ENCODE results near the gene LRRC1. TPM values are rescaled to one million over a fixed set of nuclear protein-coding genes. Genes with fewer than 3 reads are reported as not detected.

Gene LRRC1
- total RNA-seq, 4 donors from 2014 or later: 10.4 to 13.0 (median 12.6) TPM

DNA sequence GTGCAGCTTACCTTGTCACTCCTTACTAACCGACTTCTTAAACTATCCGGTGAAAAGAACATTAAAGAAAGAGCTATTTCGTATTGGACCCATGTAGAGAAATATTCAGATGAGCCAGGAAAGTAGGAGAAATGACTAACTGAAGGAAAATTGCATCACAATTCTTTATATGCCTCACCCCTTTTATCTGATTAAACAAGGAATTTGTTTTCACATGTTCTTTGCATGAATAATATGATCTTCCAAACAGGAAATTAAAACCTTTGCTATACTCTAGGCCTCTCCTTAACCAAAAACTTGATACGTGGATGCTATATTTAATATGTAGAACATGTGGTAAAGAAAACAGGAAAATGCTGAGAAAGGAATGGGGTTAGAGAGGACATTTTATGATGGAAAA is 41.9 kb upstream of the LRRC1 start:
- DNase-seq (ENCODE audit: extremely low spot score): no peak
- H3K4me1 ChIP-seq: peaks cover 0 to 6% (median 0%) of the 10 kb centered on the region in 4 donors
- TF ChIP-seq, protein P1, sequence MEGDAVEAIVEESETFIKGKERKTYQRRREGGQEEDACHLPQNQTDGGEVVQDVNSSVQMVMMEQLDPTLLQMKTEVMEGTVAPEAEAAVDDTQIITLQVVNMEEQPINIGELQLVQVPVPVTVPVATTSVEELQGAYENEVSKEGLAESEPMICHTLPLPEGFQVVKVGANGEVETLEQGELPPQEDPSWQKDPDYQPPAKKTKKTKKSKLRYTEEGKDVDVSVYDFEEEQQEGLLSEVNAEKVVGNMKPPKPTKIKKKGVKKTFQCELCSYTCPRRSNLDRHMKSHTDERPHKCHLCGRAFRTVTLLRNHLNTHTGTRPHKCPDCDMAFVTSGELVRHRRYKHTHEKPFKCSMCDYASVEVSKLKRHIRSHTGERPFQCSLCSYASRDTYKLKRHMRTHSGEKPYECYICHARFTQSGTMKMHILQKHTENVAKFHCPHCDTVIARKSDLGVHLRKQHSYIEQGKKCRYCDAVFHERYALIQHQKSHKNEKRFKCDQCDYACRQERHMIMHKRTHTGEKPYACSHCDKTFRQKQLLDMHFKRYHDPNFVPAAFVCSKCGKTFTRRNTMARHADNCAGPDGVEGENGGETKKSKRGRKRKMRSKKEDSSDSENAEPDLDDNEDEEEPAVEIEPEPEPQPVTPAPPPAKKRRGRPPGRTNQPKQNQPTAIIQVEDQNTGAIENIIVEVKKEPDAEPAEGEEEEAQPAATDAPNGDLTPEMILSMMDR (IDR thresholded peaks at IDR 0.05): no peak
- no peak for TF ChIP-seq POLR2A (IDR thresholded peaks at IDR 0.05; ENCODE audit: low read depth)
- TF ChIP-seq POLR2AphosphoS5 (IDR thresholded peaks at IDR 0.05): no peak
- TF ChIP-seq EP300 (IDR thresholded peaks at IDR 0.05): no peak
- H3K27ac ChIP-seq (replicated peaks in 1 of 4): no peak overlapping the region
- no peaks in the 10 kb centered on the region for H3K9me3 ChIP-seq
- intact Hi-C loops (cut with DNase I): no loop called here
- WGBS: 88% methylated on average over 4 of the region's 4 CpGs
- no peak overlapping the region for H3K4me3 ChIP-seq
- no peaks in the 10 kb centered on the region for H3K27me3 ChIP-seq
- H3K36me3 ChIP-seq: no peaks in the 10 kb centered on the region

DNA sequence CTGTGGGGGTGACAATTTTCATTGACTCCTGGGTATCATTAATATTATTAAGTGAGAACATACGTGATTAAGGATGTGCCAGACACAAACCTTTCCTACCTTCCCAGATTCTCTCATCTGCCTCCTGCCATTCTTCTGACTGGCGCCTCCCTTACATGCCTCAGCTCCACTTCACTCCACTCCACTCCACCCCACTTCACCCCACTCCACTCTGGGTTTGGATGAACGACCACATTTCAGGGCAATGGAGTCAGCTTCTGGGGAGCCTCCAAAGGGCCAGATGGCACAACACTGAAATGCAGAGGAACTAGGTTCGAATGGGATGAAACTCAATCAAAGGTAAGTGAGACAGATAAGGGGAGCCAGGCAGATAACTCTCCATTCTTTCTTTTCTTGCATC is 40.5 kb upstream of the LRRC1 start:
- H3K4me1 ChIP-seq: peaks cover 0 to 6% (median 0%) of the 10 kb centered on the region in 4 donors
- H3K4me3 ChIP-seq: no peak overlapping the region
- no peak overlapping the region for H3K27ac ChIP-seq (replicated peaks in 1 of 4)
- no peaks in the 10 kb centered on the region for H3K27me3 ChIP-seq
- no peak for TF ChIP-seq EP300 (IDR thresholded peaks at IDR 0.05)
- no peak for TF ChIP-seq POLR2A (IDR thresholded peaks at IDR 0.05; ENCODE audit: low read depth)
- TF ChIP-seq, protein P1 (IDR thresholded peaks at IDR 0.05): no peak
- no peak for TF ChIP-seq POLR2AphosphoS5 (IDR thresholded peaks at IDR 0.05)
- DNase-seq (ENCODE audit: extremely low spot score): no peak
- no peaks in the 10 kb centered on the region for H3K9me3 ChIP-seq
- 91% methylated on average over 4 of the region's 4 CpGs for WGBS
- H3K36me3 ChIP-seq: no peaks in the 10 kb centered on the region
- intact Hi-C loops (cut with DNase I): no loop called here

DNA sequence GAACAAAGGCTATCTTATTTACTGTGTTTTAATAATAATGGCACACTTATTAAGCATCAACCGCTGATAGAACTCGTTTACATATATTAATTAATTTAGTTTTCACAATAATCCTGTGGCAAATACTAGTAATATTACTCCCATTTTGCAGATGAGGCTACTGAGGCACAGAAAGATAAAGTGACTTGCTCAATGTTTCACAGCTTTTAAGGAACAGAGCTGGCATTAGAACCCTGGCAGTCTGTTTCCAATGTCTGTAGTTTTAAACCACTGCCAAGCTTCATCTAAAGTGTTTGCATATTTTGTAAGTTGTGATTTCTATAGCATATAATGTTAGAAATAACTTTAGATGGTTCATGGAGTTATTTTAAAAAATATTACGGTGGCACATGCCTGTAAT is 38.4 kb upstream of the LRRC1 start:
- TF ChIP-seq, protein P1 (IDR thresholded peaks at IDR 0.05): no peak
- TF ChIP-seq POLR2A (IDR thresholded peaks at IDR 0.05; ENCODE audit: low read depth) (no peak), POLR2AphosphoS5 (IDR thresholded peaks at IDR 0.05) (no peak), EP300 (IDR thresholded peaks at IDR 0.05) (no peak)
- Histone ChIP-seq H3K9me3 (no peaks in the 10 kb centered on the region), H3K27ac (replicated peaks in 1 of 4) (no peak overlapping the region), H3K4me1 (no peaks in the 10 kb centered on the region), H3K4me3 (no peak overlapping the region), H3K27me3 (no peaks in the 10 kb centered on the region), H3K36me3 (no peaks in the 10 kb centered on the region)
- intact Hi-C loops (cut with DNase I): no loop called here
- peak; percentile 4 for DNase-seq (ENCODE audit: extremely low spot score)
- 96% methylated on average over 3 of the region's 3 CpGs for WGBS

DNA sequence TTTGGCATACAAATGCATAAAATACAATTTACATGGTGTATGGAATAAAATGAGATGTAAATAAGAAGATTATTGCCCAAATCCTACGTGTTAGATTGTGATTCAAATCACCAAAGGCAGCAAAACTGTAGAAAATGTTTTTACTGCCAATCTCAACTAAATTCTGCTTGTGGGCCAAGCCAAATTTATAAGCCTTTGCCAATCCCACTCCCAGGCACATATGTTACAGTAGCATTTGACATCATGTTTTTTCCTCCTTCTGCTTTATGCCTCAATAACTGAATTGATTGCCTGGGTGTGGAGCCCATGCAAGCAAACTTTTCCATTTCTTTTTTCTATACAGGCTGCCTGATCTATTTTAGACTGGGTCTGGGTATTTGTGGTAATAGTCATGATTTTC is 36.3 kb upstream of the LRRC1 start:
- H3K4me3 ChIP-seq: no peak overlapping the region
- DNase-seq (ENCODE audit: extremely low spot score): no peak
- no peaks in the 10 kb centered on the region for H3K9me3 ChIP-seq
- H3K27me3 ChIP-seq: no peaks in the 10 kb centered on the region
- no peak overlapping the region for H3K27ac ChIP-seq (replicated peaks in 1 of 4)
- no peaks in the 10 kb centered on the region for H3K4me1 ChIP-seq
- H3K36me3 ChIP-seq: no peaks in the 10 kb centered on the region
- WGBS: 73% methylated on average over 1 of the region's 1 CpG
- intact Hi-C loops (cut with DNase I): no loop called here
- TF ChIP-seq, protein P1 (IDR thresholded peaks at IDR 0.05): no peak
- TF ChIP-seq POLR2AphosphoS5 (IDR thresholded peaks at IDR 0.05): no peak

DNA sequence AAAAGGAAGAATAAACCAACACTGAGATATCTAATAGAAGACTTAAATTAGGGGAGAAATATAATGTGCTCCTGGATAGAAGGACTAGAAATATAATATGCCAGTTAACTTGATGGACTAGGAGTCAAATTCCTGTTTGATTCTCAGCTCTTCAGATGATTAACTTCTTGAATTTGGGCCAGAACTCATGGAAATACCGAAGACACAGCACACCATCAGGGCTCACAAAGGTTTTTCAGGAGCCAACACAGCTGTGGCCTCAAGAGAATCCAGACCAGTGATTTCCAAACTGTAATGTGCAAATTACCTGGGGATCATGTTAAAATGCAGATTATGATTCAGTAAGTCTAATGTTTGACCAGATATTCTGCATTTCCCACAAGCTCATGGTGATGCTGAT is 33.8 kb upstream of the LRRC1 start:
- intact Hi-C loops (cut with DNase I): no loop called here
- H3K4me3 ChIP-seq: no peak overlapping the region
- no peak overlapping the region for H3K27ac ChIP-seq (replicated peaks in 1 of 4)
- no peaks in the 10 kb centered on the region for H3K27me3 ChIP-seq
- H3K36me3 ChIP-seq: no peaks in the 10 kb centered on the region
- WGBS: 50% methylated on average over 1 of the region's 1 CpG
- DNase-seq (ENCODE audit: extremely low spot score): no peak
- H3K9me3 ChIP-seq: no peaks in the 10 kb centered on the region
- H3K4me1 ChIP-seq: no peaks in the 10 kb centered on the region
- TF ChIP-seq, protein P1 (IDR thresholded peaks at IDR 0.05): no peak
- TF ChIP-seq EP300 (IDR thresholded peaks at IDR 0.05): no peak
- TF ChIP-seq POLR2A (IDR thresholded peaks at IDR 0.05; ENCODE audit: low read depth): no peak
- TF ChIP-seq POLR2AphosphoS5 (IDR thresholded peaks at IDR 0.05): no peak

Measured in esophagus muscularis mucosa (tissue), 4 donors.